Uterus (tissue), 2 donors: ENCODE data around the gene CYSRT1.

Experiments
- POLR2A ChIP-seq, 2 donors: fragments of 450-650 bp; IDR thresholded peaks; one replicate each; pipeline ENCODE4 v1.6.1; 2016; ENCODE audit warnings: antibody characterized with exemption in 2 of 2, mild to moderate bottlenecking in 1 of 2, moderate library complexity in 1 of 2
- TF ChIP-seq, protein P1 (sequence below), 4 experiments: fragments of 200-600 bp in 2 of 4; fragments of 450-650 bp in 2 of 4; sonication (generic) in 2 of 4; IDR thresholded peaks; one replicate each; pipeline ENCODE4 v1.5.1; 2016 to 2019; ENCODE audit warnings: antibody characterized with exemption in 4 of 4, mild to moderate bottlenecking in 2 of 4, moderate library complexity in 1 of 4

DNA sequence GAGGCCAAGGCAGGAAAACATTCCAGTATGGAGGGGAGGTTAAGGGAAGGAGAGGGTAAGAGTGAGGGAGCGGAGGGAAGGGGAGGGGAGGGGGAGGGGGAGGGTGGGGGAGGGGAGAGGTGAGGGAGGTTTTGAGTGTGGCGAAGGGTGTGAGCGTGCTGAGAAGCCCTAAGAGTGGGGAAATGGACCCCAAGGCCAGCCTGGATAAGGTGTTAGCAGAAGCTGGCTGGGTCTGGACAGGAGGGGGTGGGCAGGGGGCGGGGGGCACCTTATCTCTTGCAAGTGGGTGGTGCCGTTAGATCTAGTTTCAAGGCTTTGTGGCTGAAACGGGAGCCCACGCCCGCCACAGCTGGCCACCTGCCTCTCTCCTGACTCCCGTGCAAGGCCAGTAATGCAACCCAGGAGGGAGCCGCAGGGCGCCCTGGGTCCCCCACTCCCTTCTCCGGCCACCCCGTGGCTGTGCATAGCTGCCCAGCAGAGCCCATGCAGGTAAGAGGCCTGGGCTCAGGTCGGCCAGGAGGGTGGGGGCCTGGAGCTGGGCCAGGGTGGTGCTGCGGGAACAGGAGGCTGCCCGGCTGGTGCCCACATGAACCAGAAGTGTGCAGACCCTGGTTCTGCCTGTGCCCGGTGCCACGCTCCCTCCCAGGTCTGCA lies 3.0 kb downstream of the CYSRT1 start:
- no peak for TF ChIP-seq POLR2A (IDR thresholded peaks at IDR 0.05)
- TF ChIP-seq, protein P1, sequence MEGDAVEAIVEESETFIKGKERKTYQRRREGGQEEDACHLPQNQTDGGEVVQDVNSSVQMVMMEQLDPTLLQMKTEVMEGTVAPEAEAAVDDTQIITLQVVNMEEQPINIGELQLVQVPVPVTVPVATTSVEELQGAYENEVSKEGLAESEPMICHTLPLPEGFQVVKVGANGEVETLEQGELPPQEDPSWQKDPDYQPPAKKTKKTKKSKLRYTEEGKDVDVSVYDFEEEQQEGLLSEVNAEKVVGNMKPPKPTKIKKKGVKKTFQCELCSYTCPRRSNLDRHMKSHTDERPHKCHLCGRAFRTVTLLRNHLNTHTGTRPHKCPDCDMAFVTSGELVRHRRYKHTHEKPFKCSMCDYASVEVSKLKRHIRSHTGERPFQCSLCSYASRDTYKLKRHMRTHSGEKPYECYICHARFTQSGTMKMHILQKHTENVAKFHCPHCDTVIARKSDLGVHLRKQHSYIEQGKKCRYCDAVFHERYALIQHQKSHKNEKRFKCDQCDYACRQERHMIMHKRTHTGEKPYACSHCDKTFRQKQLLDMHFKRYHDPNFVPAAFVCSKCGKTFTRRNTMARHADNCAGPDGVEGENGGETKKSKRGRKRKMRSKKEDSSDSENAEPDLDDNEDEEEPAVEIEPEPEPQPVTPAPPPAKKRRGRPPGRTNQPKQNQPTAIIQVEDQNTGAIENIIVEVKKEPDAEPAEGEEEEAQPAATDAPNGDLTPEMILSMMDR (IDR thresholded peaks at IDR 0.05) = no peak
